NCI-H146 treated with DMSO at 0.1 percent for 48 hours (cell line): Measurements from ENCODE around the gene NXPE1.
"Not testable (repeated sequence)": the region's sequence is repeated elsewhere in the genome, so short reads cannot be mapped to it uniquely, and the experiment has no call there.

Source experiments
- DNase-seq: peaks from one replicate; lab custom pipeline; 2025; ENCODE audit not compliant: unreplicated experiment; lab: John Stamatoyannopoulos, UW

NXPE1 gene

DNA sequence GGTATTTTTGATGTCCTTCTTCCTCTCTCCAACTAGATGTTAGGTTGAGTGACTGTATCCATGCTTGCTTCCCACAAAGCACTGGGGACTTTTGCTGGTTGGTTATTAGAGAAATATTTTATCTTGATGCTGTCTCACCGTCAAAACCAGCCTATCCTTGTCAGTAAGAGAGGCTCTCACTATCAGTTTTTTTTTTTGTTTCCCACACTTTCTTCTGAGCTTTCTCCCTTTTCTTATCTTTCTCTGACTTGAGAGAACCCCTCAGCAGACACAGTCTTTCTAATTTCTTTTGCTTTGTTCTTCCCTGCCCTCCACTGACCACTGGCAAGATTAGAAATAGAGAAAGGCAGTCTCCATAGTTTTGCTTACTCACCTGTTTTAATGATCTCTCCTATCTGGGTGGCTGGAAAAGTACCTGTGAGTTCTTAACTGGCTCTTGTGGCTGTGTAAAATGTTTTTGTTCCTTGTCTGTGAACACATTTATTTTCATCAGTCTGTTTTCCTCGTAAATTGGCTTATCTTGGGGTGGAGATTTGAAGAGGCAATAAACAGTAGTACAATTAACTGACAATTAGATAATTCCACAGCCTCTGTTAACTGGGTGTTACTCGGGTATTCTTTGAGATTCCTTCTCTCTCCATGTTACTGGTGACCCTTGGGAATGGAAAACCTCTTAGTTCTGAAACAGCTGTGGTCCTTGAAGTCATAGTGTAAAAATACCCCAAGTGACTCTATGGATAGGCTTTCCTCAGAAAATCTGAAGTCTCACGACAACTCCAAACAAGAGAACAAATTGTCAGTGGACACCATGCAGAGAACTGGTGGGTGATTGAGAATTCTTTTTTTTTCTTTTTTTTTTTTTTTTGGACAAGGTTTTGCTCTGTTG lies at the start of gene NXPE1:
NXPE1 (minus strand) TSS at position 457 of the 886 bp plus-strand sequence. CDS start 8,680 bp downstream, outside the sequence.
- DNase-seq: no peak

DNA sequence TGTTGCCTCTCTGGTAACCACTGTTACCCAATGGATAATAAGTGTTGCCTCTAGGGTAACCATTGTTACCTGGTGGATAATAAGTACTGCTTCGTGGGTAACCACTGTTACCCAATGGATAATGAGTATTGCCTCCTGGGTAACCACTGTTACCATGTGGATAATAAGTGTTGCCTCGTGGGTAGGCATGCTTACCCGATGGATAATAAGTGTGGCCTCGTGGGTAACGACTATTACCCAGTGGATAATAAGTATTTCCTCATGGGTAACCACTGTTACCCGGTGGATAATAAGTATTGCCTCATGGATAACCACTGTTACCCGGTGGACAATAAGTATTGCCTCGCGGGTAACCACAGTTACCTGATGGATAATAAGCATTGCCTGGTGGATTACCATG lies 49.7 kb upstream of the NXPE1 start:
- no peak for DNase-seq

GRCh38 chr11:114608605-114609004 lies 48.9 kb upstream of the NXPE1 start:
- DNase-seq: not testable (repeated sequence)

DNA sequence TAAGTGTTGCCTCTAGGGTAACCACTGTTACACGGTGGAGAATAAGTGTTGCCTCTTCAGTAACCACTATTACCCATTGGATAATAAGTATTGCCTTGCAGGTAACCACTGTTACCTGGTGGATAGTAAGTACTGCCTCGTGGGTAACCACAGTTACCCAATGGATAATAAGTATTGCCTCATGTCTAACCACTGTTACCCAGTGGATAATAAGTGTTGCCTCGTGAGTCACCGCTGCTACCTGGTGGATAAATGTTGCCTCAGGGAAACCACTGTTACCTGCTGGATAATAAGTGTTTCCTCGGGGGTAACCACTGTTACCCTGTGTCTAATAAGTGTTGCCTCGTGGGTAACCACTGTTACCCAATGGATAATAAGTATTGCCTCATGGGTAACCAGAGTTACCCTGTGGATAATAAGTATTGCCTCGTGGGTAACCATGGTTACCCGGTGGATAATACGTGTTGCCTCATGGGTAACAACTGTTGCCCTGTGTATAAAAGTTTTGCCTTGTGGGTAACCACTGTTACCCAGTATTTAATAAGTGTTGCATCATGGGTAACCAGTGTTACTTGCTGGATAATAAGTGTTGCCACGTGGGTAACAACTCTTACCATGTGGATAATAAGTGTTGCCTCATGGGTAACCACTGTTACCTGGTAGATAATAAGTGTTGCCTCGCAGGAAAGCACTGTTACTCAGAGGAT lies 48.2 kb upstream of the NXPE1 start:
- no peak for DNase-seq

- DNase-seq: not testable (repeated sequence)
Observed at GRCh38 chr11:114606802-114607075, 47.1 kb upstream of the NXPE1 start.

DNA sequence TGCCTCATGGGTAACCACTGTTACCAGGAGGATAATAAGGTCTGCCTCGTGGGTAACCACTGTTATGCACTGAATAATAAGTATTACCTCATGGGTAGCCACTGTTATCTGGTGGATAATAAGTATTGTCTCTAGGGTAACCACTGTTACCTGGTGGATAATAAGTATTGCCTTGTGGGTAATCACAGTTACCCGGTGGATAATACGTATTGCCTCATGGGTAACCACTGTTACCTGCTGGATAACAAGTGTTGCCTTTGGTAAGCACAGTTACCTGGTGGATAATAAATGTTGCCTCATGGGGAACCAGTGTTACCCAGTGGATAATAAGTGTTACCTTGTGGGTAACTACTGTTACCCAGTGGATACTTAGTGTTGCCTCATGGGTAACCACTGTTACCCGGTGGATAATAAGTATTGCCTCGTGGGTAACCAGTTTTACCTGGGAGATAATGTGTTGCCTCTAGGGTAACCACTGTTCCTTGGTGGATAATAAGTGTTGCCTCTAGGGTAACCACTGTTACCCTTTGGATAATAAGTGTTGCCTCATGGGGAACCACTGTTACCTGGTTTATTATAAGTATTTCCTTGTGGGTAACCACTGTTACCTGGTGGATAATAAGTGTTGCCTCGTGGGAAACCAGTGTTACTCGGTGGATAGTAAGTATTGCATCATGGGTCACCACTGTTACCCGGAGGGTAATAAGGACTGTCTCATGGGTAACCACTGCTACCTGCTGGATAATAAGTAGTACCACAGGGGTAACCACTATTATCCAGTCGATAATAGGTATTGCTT lies 46.5 kb upstream of the NXPE1 start:
- DNase-seq: no peak

- DNase-seq: no peak
Observed at GRCh38 chr11:114605370-114605769, 45.7 kb upstream of the NXPE1 start.

- no peak for DNase-seq
Observed at GRCh38 chr11:114604886-114605285, 45.2 kb upstream of the NXPE1 start.

- DNase-seq: no peak
Observed at GRCh38 chr11:114604179-114604813, 44.6 kb upstream of the NXPE1 start.

DNA sequence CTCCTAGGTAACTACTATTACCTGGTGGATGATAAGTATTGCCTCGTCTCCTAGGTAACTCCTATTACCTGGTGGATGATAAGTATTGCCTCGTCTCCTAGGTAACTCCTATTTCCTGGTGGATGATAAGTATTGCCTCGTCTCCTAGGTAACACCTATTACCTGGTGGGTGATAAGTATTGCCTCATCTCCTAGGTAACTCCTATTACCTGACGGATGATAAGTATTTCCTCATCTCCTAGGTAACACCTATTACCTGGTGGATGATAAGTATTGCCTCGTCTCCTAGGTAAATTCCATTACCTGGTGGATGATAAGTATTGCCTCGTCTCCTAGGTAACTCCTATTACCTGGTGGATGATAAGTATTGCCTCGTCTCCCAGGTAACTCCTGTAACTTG lies 43.5 kb upstream of the NXPE1 start:
- not testable (repeated sequence) for DNase-seq

DNA sequence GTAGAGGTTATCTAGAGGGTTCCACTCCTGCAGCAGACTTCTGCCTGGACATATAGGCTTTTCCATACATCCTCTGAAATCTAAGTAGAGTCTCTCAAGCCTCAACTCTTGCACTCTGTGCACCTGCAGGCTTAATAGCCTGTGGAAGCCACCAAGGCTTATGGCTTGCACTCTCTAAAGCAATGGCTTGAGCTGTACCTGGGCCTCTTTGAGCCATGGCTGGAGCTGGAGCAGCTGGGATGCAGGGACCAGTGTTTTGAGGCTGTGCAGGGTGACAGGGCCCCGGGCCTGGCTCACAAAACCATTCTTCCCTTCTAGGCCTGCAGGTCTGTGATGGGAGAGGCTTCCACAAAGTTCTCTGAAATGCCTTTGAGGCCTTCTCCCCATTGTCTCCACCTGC lies 38.8 kb upstream of the NXPE1 start:
- no peak for DNase-seq

GRCh38 chr11:114596175-114596919 lies 36.7 kb upstream of the NXPE1 start:
- no peak for DNase-seq

GRCh38 chr11:114595571-114595970 lies 35.9 kb upstream of the NXPE1 start, which contains the start of gene NXPE4:
Gene NXPE4, minus strand, starts transcription at chr11:114595786. Its CDS starts 1,027 bp downstream, at chr11:114594759.
- no peak for DNase-seq

- no peak for DNase-seq
Observed at GRCh38 chr11:114594703-114595102, 35.0 kb upstream of the NXPE1 start.

DNA sequence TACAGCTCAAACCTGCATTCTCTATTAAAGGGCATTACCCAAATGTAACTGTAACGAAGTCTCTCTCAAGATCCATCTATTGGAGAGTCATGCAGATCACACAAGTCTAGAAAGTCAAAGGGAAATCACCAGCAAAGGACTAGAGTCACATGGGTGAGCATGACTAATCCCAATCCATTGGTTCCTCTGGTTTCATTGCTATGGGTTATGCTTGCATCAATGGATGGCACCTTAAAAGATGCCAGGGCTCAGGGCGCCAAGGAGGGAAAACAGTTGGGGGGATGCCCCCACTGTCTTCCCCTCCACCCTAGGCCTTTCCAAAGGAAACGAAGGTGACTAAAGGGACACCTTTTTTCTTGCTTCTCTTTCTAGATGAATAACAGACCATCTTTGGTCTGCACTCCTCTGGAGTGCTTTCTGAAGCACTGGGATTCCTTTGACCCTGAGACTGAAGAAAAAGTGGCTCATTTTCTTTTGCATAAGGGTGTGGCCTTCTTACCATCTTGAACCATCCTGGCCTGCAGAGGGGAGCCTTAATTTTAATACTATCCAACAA lies 27.8 kb upstream of the NXPE1 start:
- DNase-seq: no peak

DNA sequence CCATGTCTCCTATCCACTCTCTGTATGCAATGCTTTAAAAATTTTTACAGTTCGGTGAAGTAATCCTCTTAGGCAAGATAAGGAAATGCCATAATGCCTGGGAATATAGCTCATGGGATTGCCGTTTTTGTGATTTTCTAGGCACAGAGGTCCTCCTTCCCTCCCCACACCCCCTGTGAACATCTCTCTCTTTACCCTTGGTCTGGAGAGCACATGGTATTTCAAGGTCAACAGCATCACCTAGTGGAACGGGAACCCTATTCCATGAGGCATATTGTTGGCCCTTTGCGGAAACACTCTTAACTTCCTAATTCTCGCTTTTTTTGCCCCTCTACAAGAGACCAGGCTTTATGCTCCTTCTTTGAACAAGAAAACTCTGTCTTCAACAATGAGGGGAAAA lies 27.1 kb upstream of the NXPE1 start:
- DNase-seq: no peak

DNA sequence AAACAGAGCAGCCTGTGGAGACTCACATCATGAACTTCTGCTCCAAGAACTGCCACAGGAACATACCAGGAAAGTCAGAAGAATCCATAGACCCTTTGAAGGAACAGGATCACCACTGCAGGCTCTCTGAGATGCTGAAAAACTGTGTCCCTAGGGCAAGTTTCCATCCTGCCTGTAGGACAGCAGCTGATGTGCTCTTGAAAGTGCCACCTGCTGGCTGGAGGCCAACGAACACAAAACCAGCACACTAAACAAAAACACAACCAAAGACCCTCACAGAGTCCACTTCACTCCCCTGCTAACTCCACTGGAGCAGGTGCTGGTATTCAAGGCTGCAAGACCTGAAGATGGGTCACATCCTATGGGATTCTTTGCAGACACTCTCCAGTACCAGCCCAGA lies 12.0 kb upstream of the NXPE1 start:
- DNase-seq: no peak

DNA sequence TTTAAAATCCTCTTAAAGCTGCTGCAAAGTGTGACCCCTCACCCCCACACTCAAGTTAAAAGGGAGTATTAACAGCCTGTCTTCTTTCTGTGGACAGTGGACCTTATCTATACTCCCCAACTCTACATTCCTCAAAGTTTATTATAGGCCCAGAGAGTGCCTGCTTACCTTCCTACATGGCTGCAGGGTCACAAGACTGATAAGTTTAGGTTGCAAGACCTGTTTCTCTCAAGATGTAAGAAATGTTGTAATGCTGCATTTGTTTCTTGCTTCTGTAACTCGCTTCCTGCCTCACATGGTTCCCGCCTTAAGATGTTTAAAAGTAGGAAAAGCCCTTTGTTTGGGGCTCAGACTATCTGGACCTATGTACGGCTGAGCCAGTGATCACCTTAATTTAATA lies 10.1 kb upstream of the NXPE1 start:
- DNase-seq: no peak

GRCh38 chr11:114566276-114566675 lies 6.6 kb upstream of the NXPE1 start:
- no peak for DNase-seq

DNA sequence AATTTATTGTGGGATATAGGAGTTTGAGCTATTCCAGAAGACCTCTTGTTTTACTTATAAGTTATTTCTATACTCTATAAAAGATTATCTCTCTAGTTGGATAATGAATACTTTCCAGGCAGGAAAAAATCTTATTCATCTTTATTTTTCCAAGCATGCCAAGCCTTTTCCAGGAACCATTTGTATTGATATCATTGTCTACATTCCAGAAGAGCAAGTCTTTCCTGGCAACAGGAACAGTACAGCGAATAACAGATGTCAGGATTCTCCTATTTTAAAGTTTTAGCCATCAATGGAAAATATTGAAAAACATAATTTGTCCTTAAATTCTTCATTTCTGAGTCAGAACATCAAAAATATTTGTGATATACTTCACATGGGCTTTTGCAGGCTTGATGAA lies 5.2 kb upstream of the NXPE1 start:
- no peak for DNase-seq
